WTC11 (cell line): Measurements from ENCODE around the gene KRTAP13-1. TPM values are rescaled to one million over a fixed set of nuclear protein-coding genes. Genes with fewer than 3 reads are reported as not detected.

ENCODE experiments used
- ATAC-seq: fragments of 200-7000 bp; cut with Tn5 transposase; 2 replicates; pipeline ENCODE4 v1.10.0; 2021; ENCODE audit warnings: mild to moderate bottlenecking, moderate library complexity
- CTCF ChIA-PET: fragments of 300-600 bp; sonication (Branson Sonifier 250); formaldehyde crosslinking; loops from one replicate; lab custom pipeline; 2021; ENCODE audit warnings: antibody characterized with exemption; lab: Charles Lee
- POLR2A ChIA-PET: fragments of 350-600 bp; sonication (Branson Sonifier 250); formaldehyde crosslinking; loops from one replicate; lab custom pipeline; 2021; ENCODE audit warnings: antibody characterized with exemption; lab: Charles Lee
- DNase-seq: peaks from one replicate; pipeline ENCODE4 v3.0.0; 2021; ENCODE audit warnings: low spot score
- H3K27ac Mint-ChIP-seq: 2 replicates; pipeline ENCODE4 v1.8.0; 2021; ENCODE audit warnings: mixed read lengths
- H3K27me3 Mint-ChIP-seq: 2 replicates; pipeline ENCODE4 v1.8.0; 2021; ENCODE audit warnings: low read depth, mild to moderate bottlenecking, moderate library complexity, mixed read lengths
- H3K36me3 Mint-ChIP-seq: 2 replicates; pipeline ENCODE4 v1.8.0; 2021; ENCODE audit warnings: mixed read lengths
- H3K4me1 Mint-ChIP-seq: 2 replicates; pipeline ENCODE4 v1.8.0; 2022; ENCODE audit warnings: mixed read lengths
- H3K4me3 Mint-ChIP-seq: 2 replicates; pipeline ENCODE4 v1.8.0; 2021; ENCODE audit warnings: mild to moderate bottlenecking, moderate library complexity, mixed read lengths
- H3K9me3 Mint-ChIP-seq: 2 replicates; pipeline ENCODE4 v1.8.0; 2021; ENCODE audit warnings: mixed read lengths
- ARID4B ChIP-seq: sonication (generic); formaldehyde crosslinking; IDR thresholded peaks from 2 replicates; pipeline ENCODE4 v1.8.0; 2023; ENCODE audit warnings: missing genetic modification reagents, mild to moderate bottlenecking, borderline replicate concordance
- CBFB ChIP-seq: sonication (generic); formaldehyde crosslinking; IDR thresholded peaks from 2 replicates; pipeline ENCODE4 v1.8.1; 2022; ENCODE audit warnings: mild to moderate bottlenecking, low read depth, missing genetic modification reagents
- CTCF ChIP-seq: fragments of 200-600 bp; IDR thresholded peaks from 2 replicates; pipeline ENCODE4 v1.8.0; 2022; ENCODE audit warnings: antibody characterized with exemption
- E2F5 ChIP-seq: sonication (generic); formaldehyde crosslinking; IDR thresholded peaks from 2 replicates; pipeline ENCODE4 v1.8.1; 2022; ENCODE audit warnings: mild to moderate bottlenecking, moderate library complexity, missing genetic modification reagents
- EMX1 ChIP-seq: fragments of 250-450 bp; sonication (Bioruptor Pico); IDR thresholded peaks from 2 replicates; pipeline ENCODE4 v1.8.0; 2021; ENCODE audit warnings: mild to moderate bottlenecking
- ETV6 ChIP-seq: sonication (generic); formaldehyde crosslinking; IDR thresholded peaks from 2 replicates; pipeline ENCODE4 v1.8.1; 2022; ENCODE audit warnings: mild to moderate bottlenecking, missing genetic modification reagents
- FOXJ3 ChIP-seq: sonication (generic); formaldehyde crosslinking; IDR thresholded peaks from 2 replicates; pipeline ENCODE4 v1.9.0; 2021; ENCODE audit warnings: missing genetic modification reagents, mild to moderate bottlenecking, borderline replicate concordance
- FOXK1 ChIP-seq: sonication (generic); formaldehyde crosslinking; IDR thresholded peaks from 2 replicates; pipeline ENCODE4 v1.8.0; 2022; ENCODE audit warnings: mild to moderate bottlenecking, moderate library complexity, missing genetic modification reagents
- FOXP1 ChIP-seq: sonication (generic); formaldehyde crosslinking; IDR thresholded peaks from 2 replicates; pipeline ENCODE4 v1.8.0; 2022; ENCODE audit warnings: missing genetic modification reagents, mild to moderate bottlenecking, moderate library complexity, borderline replicate concordance
- FOXP4 ChIP-seq: sonication (generic); formaldehyde crosslinking; IDR thresholded peaks from 2 replicates; pipeline ENCODE4 v1.8.0; 2022; ENCODE audit warnings: mild to moderate bottlenecking, missing genetic modification reagents
- GTF2I ChIP-seq: fragments of 250-450 bp; sonication (Bioruptor Pico); conservative IDR thresholded peaks from 2 replicates; pipeline ENCODE4 v1.4.0; 2021; ENCODE audit warnings: mild to moderate bottlenecking
- JUN ChIP-seq: sonication (generic); formaldehyde crosslinking; IDR thresholded peaks from 2 replicates; pipeline ENCODE4 v1.8.0; 2023; ENCODE audit warnings: mild to moderate bottlenecking, missing genetic modification reagents
- PRRX2 ChIP-seq: fragments of 250-450 bp; sonication (Bioruptor Pico); IDR thresholded peaks from 2 replicates; pipeline ENCODE4 v1.8.0; 2021; ENCODE audit warnings: mild to moderate bottlenecking
- SOX15 ChIP-seq: fragments of 250-450 bp; sonication (Bioruptor Pico); IDR thresholded peaks from 2 replicates; pipeline ENCODE4 v1.9.0; 2021; ENCODE audit warnings: mild to moderate bottlenecking
- SP1 ChIP-seq: sonication (generic); formaldehyde crosslinking; conservative IDR thresholded peaks from 2 replicates; pipeline ENCODE4 v1.8.1; 2022; ENCODE audit warnings: missing genetic modification reagents
- ZNF121 ChIP-seq: sonication (generic); formaldehyde crosslinking; IDR thresholded peaks from 2 replicates; pipeline ENCODE4 v1.8.0; 2023; ENCODE audit warnings: missing genetic modification reagents
- ZNF138 ChIP-seq: sonication (generic); formaldehyde crosslinking; conservative IDR thresholded peaks from 2 replicates; pipeline ENCODE4 v1.8.1; 2022; ENCODE audit warnings: mild to moderate bottlenecking, moderate library complexity, missing genetic modification reagents
- ZNF317 ChIP-seq: sonication (generic); formaldehyde crosslinking; IDR thresholded peaks from 2 replicates; pipeline ENCODE4 v1.8.1; 2023; ENCODE audit warnings: low read depth, mild to moderate bottlenecking, moderate library complexity, missing genetic modification reagents, borderline replicate concordance
- ZNF423 ChIP-seq: fragments of 250-450 bp; sonication (Bioruptor Pico); IDR thresholded peaks from 2 replicates; pipeline ENCODE4 v2.1.2; 2022; ENCODE audit warnings: mild to moderate bottlenecking, moderate library complexity
- total RNA-seq: library from RNA; stranded (reverse); gene quantifications from 3 replicates; pipeline ENCODE4 v1.2.3, GENCODE V29; 2021
- TF ChIP-seq, protein P1 (sequence below): sonication (generic); formaldehyde crosslinking; IDR thresholded peaks from 2 replicates; pipeline ENCODE4 v1.8.0; 2022; ENCODE audit warnings: missing genetic modification reagents

KRTAP13-1 gene
- total RNA-seq, 1 experiment from 2014 or later: not detected

DNA sequence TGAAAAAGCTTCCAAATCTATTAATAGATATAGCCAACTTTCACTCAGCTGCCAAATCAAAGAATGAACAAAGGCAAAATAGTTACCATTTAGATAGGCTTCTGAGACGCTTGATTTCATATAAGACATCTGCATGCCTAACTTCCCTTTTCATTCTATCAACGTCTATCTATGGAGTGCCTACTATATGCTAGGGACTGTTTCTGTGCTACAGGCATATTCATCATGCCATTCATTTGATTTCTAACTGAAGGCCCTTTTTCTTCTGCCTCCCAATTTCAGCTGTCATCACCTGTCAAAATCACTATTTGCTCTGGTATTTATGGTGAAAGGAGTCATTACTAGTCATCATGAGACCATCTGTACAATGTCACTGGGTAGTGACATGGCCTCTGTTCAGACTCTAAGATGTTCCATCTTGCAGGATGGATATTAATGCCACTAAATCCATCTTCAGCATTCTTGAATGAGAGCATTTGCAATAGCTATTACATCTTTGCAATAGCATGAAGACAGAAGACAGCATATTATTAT is 4.3 kb upstream of the KRTAP13-1 start (continued):
- TF ChIP-seq, protein P1, sequence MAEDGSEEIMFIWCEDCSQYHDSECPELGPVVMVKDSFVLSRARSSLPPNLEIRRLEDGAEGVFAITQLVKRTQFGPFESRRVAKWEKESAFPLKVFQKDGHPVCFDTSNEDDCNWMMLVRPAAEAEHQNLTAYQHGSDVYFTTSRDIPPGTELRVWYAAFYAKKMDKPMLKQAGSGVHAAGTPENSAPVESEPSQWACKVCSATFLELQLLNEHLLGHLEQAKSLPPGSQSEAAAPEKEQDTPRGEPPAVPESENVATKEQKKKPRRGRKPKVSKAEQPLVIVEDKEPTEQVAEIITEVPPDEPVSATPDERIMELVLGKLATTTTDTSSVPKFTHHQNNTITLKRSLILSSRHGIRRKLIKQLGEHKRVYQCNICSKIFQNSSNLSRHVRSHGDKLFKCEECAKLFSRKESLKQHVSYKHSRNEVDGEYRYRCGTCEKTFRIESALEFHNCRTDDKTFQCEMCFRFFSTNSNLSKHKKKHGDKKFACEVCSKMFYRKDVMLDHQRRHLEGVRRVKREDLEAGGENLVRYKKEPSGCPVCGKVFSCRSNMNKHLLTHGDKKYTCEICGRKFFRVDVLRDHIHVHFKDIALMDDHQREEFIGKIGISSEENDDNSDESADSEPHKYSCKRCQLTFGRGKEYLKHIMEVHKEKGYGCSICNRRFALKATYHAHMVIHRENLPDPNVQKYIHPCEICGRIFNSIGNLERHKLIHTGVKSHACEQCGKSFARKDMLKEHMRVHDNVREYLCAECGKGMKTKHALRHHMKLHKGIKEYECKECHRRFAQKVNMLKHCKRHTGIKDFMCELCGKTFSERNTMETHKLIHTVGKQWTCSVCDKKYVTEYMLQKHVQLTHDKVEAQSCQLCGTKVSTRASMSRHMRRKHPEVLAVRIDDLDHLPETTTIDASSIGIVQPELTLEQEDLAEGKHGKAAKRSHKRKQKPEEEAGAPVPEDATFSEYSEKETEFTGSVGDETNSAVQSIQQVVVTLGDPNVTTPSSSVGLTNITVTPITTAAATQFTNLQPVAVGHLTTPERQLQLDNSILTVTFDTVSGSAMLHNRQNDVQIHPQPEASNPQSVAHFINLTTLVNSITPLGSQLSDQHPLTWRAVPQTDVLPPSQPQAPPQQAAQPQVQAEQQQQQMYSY (CRISPR knock-in tag): no peak
- no peak for TF ChIP-seq CBFB (CRISPR knock-in tag)
- TF ChIP-seq ZNF423 (CRISPR knock-in tag): no peak
- no peak for TF ChIP-seq PRRX2 (CRISPR knock-in tag)
- TF ChIP-seq EMX1 (CRISPR knock-in tag): no peak
- TF ChIP-seq, all 79 proteins: peak for 0

DNA sequence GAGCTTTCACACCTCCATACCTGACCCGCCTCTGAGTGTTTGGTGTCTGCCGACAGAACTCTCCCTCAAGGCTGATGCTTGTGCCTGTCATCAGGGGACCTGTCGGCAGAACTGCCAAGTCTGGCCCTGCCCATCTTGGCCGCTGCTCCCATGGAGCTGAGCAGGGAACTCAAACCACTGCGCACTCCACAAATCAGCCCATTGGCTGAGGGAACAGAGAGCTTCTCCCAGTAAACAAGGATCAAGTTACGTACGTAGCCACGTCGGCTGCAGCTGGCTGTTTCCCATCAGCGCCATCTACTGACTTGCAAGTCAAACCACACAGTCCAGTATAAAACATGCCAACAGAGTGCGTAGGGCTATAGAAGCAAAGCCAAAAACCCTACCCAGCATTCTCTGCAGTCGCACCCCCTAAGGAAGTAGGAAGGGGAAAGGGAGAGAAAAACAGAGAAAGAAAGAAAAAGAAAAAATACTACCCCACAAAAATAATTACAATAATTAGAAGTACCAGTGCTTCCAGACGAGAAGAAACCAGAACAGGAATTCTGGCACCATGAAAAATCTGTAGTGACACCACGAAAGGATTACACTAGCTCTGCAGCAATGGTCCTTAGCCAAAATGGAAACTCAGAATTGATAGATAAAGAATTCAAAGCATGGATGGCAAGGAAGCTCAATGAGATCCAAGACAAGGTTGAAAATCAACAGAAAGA is 13.1 kb downstream of the KRTAP13-1 start:
- Mint-ChIP-seq H3K36me3 (no peaks in the 10 kb centered on the region; the same call in 1 of the 2 replicates), H3K27me3 (no peaks in the 10 kb centered on the region; the same call in 1 of the 2 replicates), H3K4me3 (peak overlapping the region; percentile 51), H3K27ac (peak overlapping the region; percentile 92), H3K4me1 (peaks cover 4% of the 10 kb centered on the region), H3K9me3 (peaks cover 16% of the 10 kb centered on the region; the same call in 1 of the 2 replicates)
- ChIA-PET POLR2A (interaction anchor here (0.9 kb wide), 1 partner anchor 24 kb away, joined by 3 read pairs; no protein-coding TSS in a partner anchor), CTCF (interaction anchor here (0.6 to 2.5 kb wide), 30 partner anchors 9 to 750 kb away, joined by 3 to 29 read pairs (median 5); partner anchors contain the start of genes KRTAP13-1, KRTAP13-3, KRTAP15-1 and KRTAP23-1)
- DNase-seq: peak; percentile 84
- ATAC-seq: peak; percentile 100
- TF ChIP-seq JUN (CRISPR knock-in tag): no peak
- TF ChIP-seq FOXP1 (CRISPR knock-in tag): peak; percentile 32; the same call in 1 of the 2 replicates
- TF ChIP-seq ETV6 (CRISPR knock-in tag): 0 out of 2 replicates have a peak, but pooled peaks have one; percentile 54
- TF ChIP-seq EMX1 (CRISPR knock-in tag): no peak
- TF ChIP-seq CTCF: no peak; the same call in 1 of the 2 replicates
- TF ChIP-seq SP1 (CRISPR knock-in tag): 0 out of 2 replicates have a peak, but pooled peaks have one; percentile 35
- no peak for TF ChIP-seq GTF2I (CRISPR knock-in tag)
- TF ChIP-seq FOXK1: peak; percentile 99
- TF ChIP-seq ZNF138: no peak
- no peak for TF ChIP-seq SOX15 (CRISPR knock-in tag)
- peak; percentile 86 for TF ChIP-seq FOXP4 (CRISPR knock-in tag)
- TF ChIP-seq ARID4B (CRISPR knock-in tag): 0 out of 2 replicates have a peak, but pooled peaks have one; percentile 24
- no peak for TF ChIP-seq ZNF317
- TF ChIP-seq E2F5 (CRISPR knock-in tag): no peak
- no peak for TF ChIP-seq ZNF121 (CRISPR knock-in tag)
- TF ChIP-seq FOXJ3 (CRISPR knock-in tag): no peak
